Uterus (tissue), 2 donors: Measurements from ENCODE around the gene ARHGEF28.

Experiments
- POLR2A ChIP-seq, 2 donors: fragments of 450-650 bp; IDR thresholded peaks; one replicate each; pipeline ENCODE4 v1.6.1; 2016; ENCODE audit warnings: antibody characterized with exemption in 2 of 2, mild to moderate bottlenecking in 1 of 2, moderate library complexity in 1 of 2
- TF ChIP-seq, protein P1 (sequence below), 4 experiments: fragments of 200-600 bp in 2 of 4; fragments of 450-650 bp in 2 of 4; sonication (generic) in 2 of 4; IDR thresholded peaks; one replicate each; pipeline ENCODE4 v1.5.1; 2016 to 2019; ENCODE audit warnings: antibody characterized with exemption in 4 of 4, mild to moderate bottlenecking in 2 of 4, moderate library complexity in 1 of 4

DNA sequence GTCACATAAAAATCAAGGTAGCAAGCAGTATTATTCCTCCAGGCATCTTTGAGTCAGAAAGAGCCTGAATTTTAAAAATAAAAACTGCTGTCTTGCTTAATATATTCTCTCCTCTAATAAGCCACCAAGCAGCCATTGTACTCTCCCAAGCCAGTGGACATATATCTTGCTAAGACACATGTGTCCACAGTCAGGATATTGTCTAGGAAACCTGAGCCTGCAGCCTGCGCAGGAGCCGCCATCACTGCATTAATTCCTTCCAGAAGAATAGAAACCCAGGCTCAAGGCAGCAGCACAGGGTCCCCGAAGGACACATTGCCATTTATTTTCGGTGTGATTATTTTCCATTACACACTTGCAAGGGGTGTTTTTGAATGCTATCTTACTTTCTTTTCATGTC lies 345.3 kb downstream of the ARHGEF28 start:
- TF ChIP-seq, protein P1, sequence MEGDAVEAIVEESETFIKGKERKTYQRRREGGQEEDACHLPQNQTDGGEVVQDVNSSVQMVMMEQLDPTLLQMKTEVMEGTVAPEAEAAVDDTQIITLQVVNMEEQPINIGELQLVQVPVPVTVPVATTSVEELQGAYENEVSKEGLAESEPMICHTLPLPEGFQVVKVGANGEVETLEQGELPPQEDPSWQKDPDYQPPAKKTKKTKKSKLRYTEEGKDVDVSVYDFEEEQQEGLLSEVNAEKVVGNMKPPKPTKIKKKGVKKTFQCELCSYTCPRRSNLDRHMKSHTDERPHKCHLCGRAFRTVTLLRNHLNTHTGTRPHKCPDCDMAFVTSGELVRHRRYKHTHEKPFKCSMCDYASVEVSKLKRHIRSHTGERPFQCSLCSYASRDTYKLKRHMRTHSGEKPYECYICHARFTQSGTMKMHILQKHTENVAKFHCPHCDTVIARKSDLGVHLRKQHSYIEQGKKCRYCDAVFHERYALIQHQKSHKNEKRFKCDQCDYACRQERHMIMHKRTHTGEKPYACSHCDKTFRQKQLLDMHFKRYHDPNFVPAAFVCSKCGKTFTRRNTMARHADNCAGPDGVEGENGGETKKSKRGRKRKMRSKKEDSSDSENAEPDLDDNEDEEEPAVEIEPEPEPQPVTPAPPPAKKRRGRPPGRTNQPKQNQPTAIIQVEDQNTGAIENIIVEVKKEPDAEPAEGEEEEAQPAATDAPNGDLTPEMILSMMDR (IDR thresholded peaks at IDR 0.05) = no peak
- TF ChIP-seq POLR2A (IDR thresholded peaks at IDR 0.05) = no peak
